Keratinocyte (primary cell): ENCODE measurements around the gene C6orf62. TPM values are rescaled to one million over a fixed set of nuclear protein-coding genes. Genes with fewer than 3 reads are reported as not detected.

ENCODE experiments used
- DNase-seq: peaks from one replicate; pipeline ENCODE4 v3.0.0-alpha.2; 2011; ENCODE audit warnings: low read depth, missing footprints, low spot score
- FAIRE-seq: peaks from 2 replicates; lab custom pipeline; 2011; peaks lifted over from hg19 to GRCh38; lab: Jason Lieb, UNC
- H2AFZ ChIP-seq: 2 replicates; pipeline ENCODE4 v1.6.0; 2012; ENCODE audit warnings: low read length, control low read depth, inconsistent platforms; ENCODE audit not compliant: control insufficient read depth
- H3K27ac ChIP-seq: 2 replicates; pipeline ENCODE4 v1.5.1; 2011; ENCODE audit warnings: low read length; ENCODE audit not compliant: control insufficient read depth, insufficient read depth
- H3K27me3 ChIP-seq: 3 replicates; pipeline ENCODE4 v1.6.0; 2011; ENCODE audit warnings: low read length; ENCODE audit not compliant: control insufficient read depth, insufficient read depth; ENCODE audit errors: extremely low read depth
- H3K36me3 ChIP-seq, 2 experiments: 2 replicates in 1 of 2; 3 replicates in 1 of 2; pipeline ENCODE4 v1.5.1; 2011; ENCODE audit warnings: low read length in 2 of 2, mild to moderate bottlenecking in 1 of 2; ENCODE audit not compliant: control insufficient read depth in 2 of 2, insufficient read depth in 2 of 2; ENCODE audit errors: extremely low read depth in 1 of 2
- H3K4me1 ChIP-seq: 3 replicates; pipeline ENCODE4 v1.5.1; 2011; ENCODE audit warnings: low read length; ENCODE audit not compliant: control insufficient read depth, insufficient read depth; ENCODE audit errors: extremely low read depth
- H3K4me2 ChIP-seq: 3 replicates; pipeline ENCODE4 v1.6.0; 2011; ENCODE audit warnings: low read depth, low read length; ENCODE audit not compliant: control insufficient read depth, insufficient read depth; ENCODE audit errors: extremely low read depth
- H3K4me3 ChIP-seq, 3 experiments: fragments of 200-600 bp in 1 of 3; sonication (generic) in 1 of 3; 2 replicates in 2 of 3; 3 replicates in 1 of 3; pipeline ENCODE4 v1.5.1; 2011 to 2016; ENCODE audit warnings: low read length in 3 of 3, mild to moderate bottlenecking in 3 of 3, control low read depth in 2 of 3, inconsistent platforms in 1 of 3, low read depth in 1 of 3, mixed read lengths in 1 of 3, mixed run types in 1 of 3, moderate library complexity in 1 of 3; ENCODE audit not compliant: control insufficient read depth in 2 of 3, insufficient read depth in 2 of 3; ENCODE audit errors: extremely low read depth in 1 of 3
- H3K79me2 ChIP-seq: 2 replicates; pipeline ENCODE4 v1.6.0; 2012; ENCODE audit warnings: low read length; ENCODE audit not compliant: control insufficient read depth, insufficient read depth
- H3K9ac ChIP-seq: 3 replicates; pipeline ENCODE4 v1.6.0; 2011; ENCODE audit warnings: low read length; ENCODE audit not compliant: control insufficient read depth, insufficient read depth; ENCODE audit errors: extremely low read depth
- H3K9me1 ChIP-seq: 3 replicates; pipeline ENCODE4 v1.6.0; 2011; ENCODE audit warnings: low read length; ENCODE audit not compliant: control insufficient read depth, insufficient read depth; ENCODE audit errors: extremely low read depth
- H3K9me3 ChIP-seq: 2 replicates; pipeline ENCODE4 v1.5.1; 2012; ENCODE audit warnings: low read depth, low read length; ENCODE audit not compliant: control insufficient read depth
- H4K20me1 ChIP-seq: 3 replicates; pipeline ENCODE4 v1.6.0; 2011; ENCODE audit warnings: low read length; ENCODE audit not compliant: control insufficient read depth, insufficient read depth; ENCODE audit errors: extremely low read depth
- EZH2 ChIP-seq: IDR thresholded peaks from one replicate; pipeline ENCODE4 v1.6.1; 2012; ENCODE audit warnings: inconsistent platforms, mild to moderate bottlenecking, low read length, moderate library complexity
- dilution Hi-C: fragments of 300-500 bp; cut with MboI; formaldehyde crosslinking; loops from one replicate; pipeline ENCODE4 v1.7.0; 2020; ENCODE audit warnings: low sequenced_read_pairs; ENCODE audit not compliant: extremely low pct_ligation_motif_present
- polyA plus RNA-seq, 5 experiments: library from polyadenylated mRNA; depleted of rRNA in 3 of 5; stranded (reverse) in 3 of 5; stranded (forward) in 1 of 5; unstranded in 1 of 5; fragments of >200 nt; gene quantifications; 1 replicate in 1 of 5; 2 replicates in 3 of 5; 3 replicates in 1 of 5; pipeline versions ENCODE4 v1.2.1 to v1.2.3, GENCODE V29; 2011 to 2012; ENCODE audit warnings: missing spikeins in 2 of 5, low read depth in 1 of 5, low replicate concordance in 1 of 5
- TF ChIP-seq, protein P1 (sequence below), 3 experiments: IDR thresholded peaks in 1 of 3; conservative IDR thresholded peaks in 1 of 3; optimal IDR thresholded peaks in 1 of 3; 2 replicates in 2 of 3; 3 replicates in 1 of 3; pipeline versions ENCODE3 to v1.5.1; 2011; ENCODE audit warnings: low read length in 3 of 3, mild to moderate bottlenecking in 3 of 3, moderate library complexity in 2 of 3, control low read depth in 1 of 3, inconsistent platforms in 1 of 3; ENCODE audit not compliant: insufficient read depth in 2 of 3; ENCODE audit errors: extremely low read depth in 1 of 3

The C6orf62 gene
- polyA plus RNA-seq, 1 donor (not counting 4 experiments of a cell fraction or from before 2014, with no cell fraction given): 77.3 TPM

DNA sequence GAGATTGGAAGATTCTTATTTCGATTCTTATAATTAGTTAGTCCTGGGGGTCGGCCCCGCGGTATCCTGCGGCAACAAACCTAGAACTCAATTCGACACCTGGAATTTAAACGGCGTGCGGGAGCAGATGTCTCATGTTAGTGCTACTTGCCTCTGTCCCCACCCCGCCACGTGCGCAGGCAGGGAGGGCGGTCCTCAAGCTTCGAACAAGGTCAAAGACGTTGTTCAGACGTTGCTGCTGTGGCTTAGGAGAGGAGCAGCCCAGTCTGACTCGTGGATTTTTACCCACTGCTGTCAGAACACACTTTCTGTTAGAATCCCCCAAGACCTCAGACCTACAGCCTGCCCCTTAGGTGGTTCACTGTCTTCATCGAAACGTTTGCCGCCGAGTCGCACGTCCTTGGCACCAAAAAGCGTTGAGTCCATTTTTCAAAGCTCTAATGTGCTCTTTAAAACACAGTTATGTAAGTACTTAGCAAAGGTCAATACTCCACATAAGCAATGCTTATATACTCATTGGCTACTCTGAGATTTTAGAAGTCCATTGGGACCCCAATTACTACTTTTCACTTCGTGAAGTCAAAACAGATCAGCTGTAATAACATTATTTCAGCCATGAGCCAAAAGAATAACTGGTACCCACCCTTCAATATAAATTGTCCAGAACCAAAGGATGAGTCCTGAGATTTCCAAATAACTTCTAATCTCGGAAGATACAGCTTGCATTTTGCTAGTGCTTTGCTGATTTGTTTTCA, 2.7 kb upstream of the C6orf62 start:
- DNase-seq (no peak), FAIRE-seq (peak; percentile 80)
- H2AFZ ChIP-seq: peak overlapping the region; percentile 79
- peaks cover 9% of the 10 kb centered on the region for H4K20me1 ChIP-seq
- dilution Hi-C loops: no loop called here
- H3K9me3 ChIP-seq: no peaks in the 10 kb centered on the region
- H3K27ac ChIP-seq: peak overlapping the region; percentile 100
- TF ChIP-seq, protein P1, sequence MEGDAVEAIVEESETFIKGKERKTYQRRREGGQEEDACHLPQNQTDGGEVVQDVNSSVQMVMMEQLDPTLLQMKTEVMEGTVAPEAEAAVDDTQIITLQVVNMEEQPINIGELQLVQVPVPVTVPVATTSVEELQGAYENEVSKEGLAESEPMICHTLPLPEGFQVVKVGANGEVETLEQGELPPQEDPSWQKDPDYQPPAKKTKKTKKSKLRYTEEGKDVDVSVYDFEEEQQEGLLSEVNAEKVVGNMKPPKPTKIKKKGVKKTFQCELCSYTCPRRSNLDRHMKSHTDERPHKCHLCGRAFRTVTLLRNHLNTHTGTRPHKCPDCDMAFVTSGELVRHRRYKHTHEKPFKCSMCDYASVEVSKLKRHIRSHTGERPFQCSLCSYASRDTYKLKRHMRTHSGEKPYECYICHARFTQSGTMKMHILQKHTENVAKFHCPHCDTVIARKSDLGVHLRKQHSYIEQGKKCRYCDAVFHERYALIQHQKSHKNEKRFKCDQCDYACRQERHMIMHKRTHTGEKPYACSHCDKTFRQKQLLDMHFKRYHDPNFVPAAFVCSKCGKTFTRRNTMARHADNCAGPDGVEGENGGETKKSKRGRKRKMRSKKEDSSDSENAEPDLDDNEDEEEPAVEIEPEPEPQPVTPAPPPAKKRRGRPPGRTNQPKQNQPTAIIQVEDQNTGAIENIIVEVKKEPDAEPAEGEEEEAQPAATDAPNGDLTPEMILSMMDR (optimal IDR thresholded peaks at IDR 0.05 in 1 of 3, IDR thresholded peaks at IDR 0.05 in 1 of 3, conservative IDR thresholded peaks at IDR 0.05 in 1 of 3; ENCODE audit: extremely low read depth in 1 of 3, insufficient read depth in 2 of 3, low read length in 3 of 3): no peak
- TF ChIP-seq EZH2: no peak
- peak overlapping the region; percentile 100 for H3K9ac ChIP-seq
- H3K36me3 ChIP-seq: peaks cover 2 to 6% of the 10 kb centered on the region in 2 experiments
- no peaks in the 10 kb centered on the region for H3K9me1 ChIP-seq
- peaks cover 12% of the 10 kb centered on the region for H3K4me1 ChIP-seq
- peaks cover 39% of the 10 kb centered on the region for H3K79me2 ChIP-seq
- H3K27me3 ChIP-seq: no peaks in the 10 kb centered on the region
- H3K4me2 ChIP-seq: peak overlapping the region; percentile 73
- peak overlapping the region; percentile 35 to 61 (median 51) for H3K4me3 ChIP-seq

DNA sequence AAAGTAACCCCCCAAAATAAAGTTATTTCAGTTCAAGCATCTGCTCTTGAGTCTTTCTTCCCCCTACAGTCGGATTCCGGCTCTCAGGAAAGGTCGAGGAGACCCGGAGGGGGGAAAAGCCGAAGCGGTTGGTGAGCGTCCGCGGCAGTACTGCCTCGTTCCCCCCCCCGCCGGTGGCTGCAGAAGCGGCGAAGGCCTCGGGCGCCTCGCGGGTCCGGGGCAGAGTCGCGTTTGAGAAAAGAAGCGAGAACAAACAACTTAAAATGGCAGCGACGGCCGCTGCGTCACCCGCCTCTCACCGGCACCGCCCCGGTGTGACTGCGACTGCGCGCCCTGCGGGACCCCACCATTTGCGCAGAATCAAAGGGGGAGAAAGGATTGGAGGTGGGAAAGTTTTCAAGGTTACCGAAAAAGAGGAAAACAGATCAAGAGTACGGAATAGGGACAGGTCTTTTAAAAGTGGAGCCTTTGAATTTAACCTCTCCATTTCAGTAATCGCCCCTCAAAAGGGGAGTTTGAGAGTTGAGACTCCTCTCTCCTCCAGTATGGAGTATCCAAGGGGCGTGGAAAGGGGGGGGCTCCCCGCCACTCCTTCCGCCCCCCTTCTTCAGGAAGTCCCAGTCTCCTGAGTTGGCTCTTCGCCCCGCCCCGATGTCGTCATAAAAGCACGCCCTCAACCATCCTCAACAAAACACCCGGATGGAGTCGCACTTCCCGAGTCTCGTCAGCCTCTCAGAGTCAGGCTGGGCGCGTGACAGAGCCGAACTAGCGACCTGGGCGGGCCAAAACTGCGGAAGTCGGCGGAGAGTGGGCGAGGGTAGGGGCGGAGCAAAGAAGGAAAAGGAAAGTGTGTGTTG, 1.9 kb upstream of the C6orf62 start:
- DNase-seq (peak; percentile 98), FAIRE-seq (peak; percentile 81)
- dilution Hi-C loops: no loop called here
- Histone ChIP-seq H3K27ac (peak overlapping the region; percentile 100), H3K27me3 (no peaks in the 10 kb centered on the region), H4K20me1 (peaks cover 9% of the 10 kb centered on the region), H3K36me3 (peaks cover 4 to 12% of the 10 kb centered on the region in 2 experiments), H3K4me1 (peaks cover 16% of the 10 kb centered on the region), H3K9me1 (no peaks in the 10 kb centered on the region), H3K4me3 (peak overlapping the region; percentile 80 to 97 (median 95)), H3K9ac (peak overlapping the region; percentile 100), H3K79me2 (peaks cover 47% of the 10 kb centered on the region), H3K4me2 (peak overlapping the region; percentile 92), H2AFZ (peak overlapping the region; percentile 93), H3K9me3 (no peaks in the 10 kb centered on the region)
- TF ChIP-seq, protein P1 (optimal IDR thresholded peaks at IDR 0.05 in 1 of 3, IDR thresholded peaks at IDR 0.05 in 1 of 3, conservative IDR thresholded peaks at IDR 0.05 in 1 of 3; ENCODE audit: extremely low read depth in 1 of 3, insufficient read depth in 2 of 3, low read length in 3 of 3): no peak
- no peak for TF ChIP-seq EZH2
